Chondrocyte (in vitro differentiated cells): ENCODE data around the gene ZFHX2. TPM values are rescaled to one million over a fixed set of nuclear protein-coding genes. Genes with fewer than 3 reads are reported as not detected.
A peak's percentile ranks its signal among the peaks of the same experiment; 100 is the strongest.
"Not testable (repeated sequence)": the region's sequence is repeated elsewhere in the genome, so short reads cannot be mapped to it uniquely, and the experiment has no call there.

Source experiments
- DNase-seq: peaks from one replicate; pipeline ENCODE4 v3.0.0; 2021; ENCODE audit warnings: mixed read lengths, low spot score
- H3K27ac Mint-ChIP-seq: one replicate; pipeline ENCODE4 v1.8.0; 2021; ENCODE audit warnings: mild to moderate bottlenecking, moderate library complexity, mixed read lengths; ENCODE audit not compliant: unreplicated experiment
- H3K27me3 Mint-ChIP-seq: 2 replicates; pipeline ENCODE4 v1.8.0; 2021; ENCODE audit warnings: low read depth, mixed read lengths
- H3K36me3 Mint-ChIP-seq: 2 replicates; pipeline ENCODE4 v1.8.0; 2021; ENCODE audit warnings: low read depth, mixed read lengths
- H3K4me1 Mint-ChIP-seq: 2 replicates; pipeline ENCODE4 v1.8.0; 2021; ENCODE audit warnings: low read depth, mild to moderate bottlenecking, mixed read lengths
- H3K4me3 Mint-ChIP-seq: one replicate; pipeline ENCODE4 v1.8.0; 2021; ENCODE audit warnings: mild to moderate bottlenecking, moderate library complexity, mixed read lengths; ENCODE audit not compliant: unreplicated experiment
- H3K9me3 Mint-ChIP-seq: 2 replicates; pipeline ENCODE4 v1.8.0; 2021; ENCODE audit warnings: low read depth, mixed read lengths
- total RNA-seq: library from RNA; stranded (reverse); gene quantifications from 3 replicates; pipeline ENCODE4 v1.2.1, GENCODE V29; 2021
- TF ChIP-seq, protein P1 (sequence below): fragments of 200-600 bp; sonication (generic); IDR thresholded peaks from 2 replicates; pipeline ENCODE4 v1.5.0; 2021; ENCODE audit warnings: antibody characterized with exemption, mild to moderate bottlenecking, moderate library complexity

Gene ZFHX2
- total RNA-seq, 1 donor from 2014 or later: 11.8 TPM

- no peak overlapping the region for H3K4me3 Mint-ChIP-seq
- peaks cover 3% of the 10 kb centered on the region for H3K4me1 Mint-ChIP-seq
- H3K9me3 Mint-ChIP-seq: peaks cover 4% of the 10 kb centered on the region
- no peak overlapping the region for H3K27ac Mint-ChIP-seq
- peaks cover 28% of the 10 kb centered on the region for H3K27me3 Mint-ChIP-seq
- DNase-seq: no peak
- TF ChIP-seq, protein P1, sequence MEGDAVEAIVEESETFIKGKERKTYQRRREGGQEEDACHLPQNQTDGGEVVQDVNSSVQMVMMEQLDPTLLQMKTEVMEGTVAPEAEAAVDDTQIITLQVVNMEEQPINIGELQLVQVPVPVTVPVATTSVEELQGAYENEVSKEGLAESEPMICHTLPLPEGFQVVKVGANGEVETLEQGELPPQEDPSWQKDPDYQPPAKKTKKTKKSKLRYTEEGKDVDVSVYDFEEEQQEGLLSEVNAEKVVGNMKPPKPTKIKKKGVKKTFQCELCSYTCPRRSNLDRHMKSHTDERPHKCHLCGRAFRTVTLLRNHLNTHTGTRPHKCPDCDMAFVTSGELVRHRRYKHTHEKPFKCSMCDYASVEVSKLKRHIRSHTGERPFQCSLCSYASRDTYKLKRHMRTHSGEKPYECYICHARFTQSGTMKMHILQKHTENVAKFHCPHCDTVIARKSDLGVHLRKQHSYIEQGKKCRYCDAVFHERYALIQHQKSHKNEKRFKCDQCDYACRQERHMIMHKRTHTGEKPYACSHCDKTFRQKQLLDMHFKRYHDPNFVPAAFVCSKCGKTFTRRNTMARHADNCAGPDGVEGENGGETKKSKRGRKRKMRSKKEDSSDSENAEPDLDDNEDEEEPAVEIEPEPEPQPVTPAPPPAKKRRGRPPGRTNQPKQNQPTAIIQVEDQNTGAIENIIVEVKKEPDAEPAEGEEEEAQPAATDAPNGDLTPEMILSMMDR: peak; percentile 84
- H3K36me3 Mint-ChIP-seq: no peaks in the 10 kb centered on the region
These were observed 37.5 kb upstream of the ZFHX2 start for GRCh38 chr14:23588884-23589598.

DNA sequence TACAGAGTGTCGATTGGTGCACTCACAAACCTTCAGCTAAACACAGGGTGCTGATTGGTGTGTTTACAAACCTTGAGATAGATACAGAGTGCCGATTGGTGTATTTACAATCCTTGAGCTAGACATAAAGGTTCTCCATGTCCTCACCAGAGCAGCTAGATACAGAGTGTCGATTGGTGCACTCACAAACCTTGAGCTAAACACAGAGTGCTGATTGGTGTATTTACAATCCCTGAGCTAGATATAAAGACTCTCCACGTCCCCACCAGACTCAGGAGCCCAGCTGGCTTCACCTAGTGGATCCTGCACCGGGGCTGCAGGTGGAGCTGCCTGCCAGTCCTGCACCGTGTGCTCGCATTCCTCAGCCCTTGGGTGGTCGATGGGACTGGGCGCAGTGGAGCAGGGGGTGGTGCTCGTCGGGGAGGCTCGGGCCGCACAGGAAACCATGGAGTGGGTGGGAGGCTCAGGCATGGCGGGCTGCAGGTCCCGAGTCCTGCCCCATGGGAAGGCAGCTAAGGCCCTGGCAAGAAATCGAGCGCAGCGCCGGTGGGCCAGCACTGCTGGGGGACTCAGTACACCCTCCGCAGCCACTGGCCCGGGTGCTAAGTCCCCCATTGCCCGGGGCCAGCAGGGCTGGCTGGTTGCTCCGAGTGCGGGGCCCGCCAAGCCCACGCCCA is 33.1 kb upstream of the ZFHX2 start:
- not testable (repeated sequence) for H3K36me3 Mint-ChIP-seq, DNase-seq, H3K4me3 Mint-ChIP-seq, H3K9me3 Mint-ChIP-seq, H3K4me1 Mint-ChIP-seq, H3K27ac Mint-ChIP-seq
- H3K27me3 Mint-ChIP-seq: peaks cover 34% of the 10 kb centered on the region

DNA sequence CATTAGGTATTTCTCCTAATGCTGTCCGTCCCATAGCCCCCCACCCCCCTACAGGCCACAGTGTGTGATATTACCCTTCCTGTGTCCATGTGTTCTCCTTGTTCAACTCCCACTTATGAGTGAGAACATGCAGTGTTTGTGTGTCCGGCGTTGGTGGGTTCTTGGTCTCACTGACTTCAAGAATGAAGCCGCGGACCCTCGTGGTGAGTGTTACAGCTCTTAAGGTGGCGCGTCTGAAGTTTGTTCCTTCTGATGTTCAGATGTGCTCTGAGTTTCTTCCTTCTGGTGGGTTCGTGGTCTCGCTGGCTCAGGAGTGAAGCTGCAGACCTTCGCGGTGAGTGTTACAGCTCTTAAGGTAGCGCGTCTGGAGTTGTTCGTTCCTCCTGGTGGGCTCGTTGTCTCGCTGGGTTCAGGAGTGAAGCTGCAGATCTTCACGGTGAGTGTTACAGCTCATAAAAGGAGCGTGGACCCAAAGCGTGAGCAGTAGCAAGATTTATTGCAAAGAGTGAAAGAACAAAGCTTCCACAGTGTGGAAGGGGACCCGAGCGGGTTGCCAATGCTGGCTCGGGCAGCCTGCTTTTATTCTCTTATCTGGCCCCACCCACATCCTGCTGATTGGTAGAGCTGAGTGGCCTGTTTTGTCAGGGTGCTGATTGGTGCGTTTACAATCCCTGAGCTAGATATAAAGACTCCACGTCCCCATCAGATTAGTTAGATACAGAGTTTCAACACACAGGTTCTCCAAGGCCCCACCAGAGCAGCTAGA is 32.4 kb upstream of the ZFHX2 start:
- H3K9me3 Mint-ChIP-seq, H3K4me1 Mint-ChIP-seq, H3K4me3 Mint-ChIP-seq, H3K36me3 Mint-ChIP-seq, H3K27ac Mint-ChIP-seq, DNase-seq: not testable (repeated sequence)
- H3K27me3 Mint-ChIP-seq: peaks cover 39% of the 10 kb centered on the region

DNA sequence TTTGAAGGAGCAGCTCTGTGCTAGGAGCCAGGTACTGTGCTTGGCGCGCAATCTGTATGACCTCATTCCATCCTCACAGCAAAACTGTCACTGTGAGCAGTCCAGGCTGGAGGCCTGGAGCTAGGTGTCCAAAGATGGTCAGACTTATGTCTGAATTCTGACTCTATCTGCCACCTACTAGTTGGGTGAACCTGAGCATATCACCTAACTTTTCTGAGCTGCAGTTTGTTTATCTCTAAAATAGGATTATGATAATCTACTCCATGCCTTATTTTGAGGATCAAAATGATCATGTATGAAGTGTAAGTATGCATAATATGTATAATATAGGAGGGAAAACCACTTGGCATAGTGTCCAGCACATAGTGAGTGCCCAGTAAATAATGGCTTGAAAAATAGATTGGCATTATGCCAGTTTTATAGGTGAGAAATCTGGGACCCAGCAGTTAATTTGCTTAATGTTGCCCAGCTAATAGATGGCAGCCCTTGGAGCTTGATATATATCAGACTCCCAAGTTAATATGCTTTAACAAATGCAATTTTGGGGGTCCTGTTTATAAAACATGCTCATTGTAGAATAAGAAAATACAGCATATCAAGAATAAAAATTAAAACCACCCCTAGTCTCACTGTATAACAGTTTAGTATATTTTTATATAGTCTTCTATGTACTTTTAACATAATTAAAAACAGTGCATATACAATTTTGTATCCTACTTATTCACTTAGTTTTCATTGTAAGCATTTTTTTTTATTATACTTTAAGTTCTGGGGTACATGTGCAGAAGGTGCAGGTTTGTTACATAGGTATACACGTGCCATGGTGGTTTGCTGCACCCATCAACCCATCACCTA is 31.6 kb upstream of the ZFHX2 start:
- peaks cover 47% of the 10 kb centered on the region for H3K27me3 Mint-ChIP-seq

DNA sequence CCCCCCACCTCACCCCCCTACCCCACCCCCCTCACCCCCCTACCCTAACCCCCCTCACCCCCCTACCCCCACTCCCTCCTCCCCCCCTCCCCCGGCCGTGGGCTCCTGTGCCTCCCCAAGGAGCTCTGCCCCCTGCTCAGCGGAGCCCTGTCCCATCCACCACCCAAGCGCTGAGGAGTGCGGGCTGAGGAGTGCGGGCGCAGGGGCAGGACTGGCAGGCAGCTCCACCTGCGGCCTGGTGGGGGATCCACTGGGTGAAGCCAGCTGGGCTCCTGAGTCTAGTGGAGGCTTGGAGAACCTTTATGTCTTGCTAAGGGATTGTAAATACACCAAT is 29.4 kb upstream of the ZFHX2 start:
- Mint-ChIP-seq H3K36me3 (no peaks in the 10 kb centered on the region), H3K27me3 (peaks cover 47% of the 10 kb centered on the region), H3K9me3 (no peaks in the 10 kb centered on the region), H3K4me1 (peaks cover 14% of the 10 kb centered on the region), H3K4me3 (no peak overlapping the region), H3K27ac (no peak overlapping the region)
- TF ChIP-seq, protein P1: no peak
- DNase-seq: no peak

More for the DNA sequence above, 31.6 kb upstream of the ZFHX2 start:
- H3K27ac Mint-ChIP-seq: no peak overlapping the region
- TF ChIP-seq, protein P1: no peak
- peaks cover 8% of the 10 kb centered on the region for H3K4me1 Mint-ChIP-seq
- no peak overlapping the region for H3K4me3 Mint-ChIP-seq
- DNase-seq: no peak
- H3K9me3 Mint-ChIP-seq: no peaks in the 10 kb centered on the region
- H3K36me3 Mint-ChIP-seq: no peaks in the 10 kb centered on the region
